ENCODE measurements around the gene FAS.

The FAS gene

GRCh38 chr10:89047397-89047796 lies 56.8 kb downstream of the FAS start:
- no peak for DNase-seq

DNA sequence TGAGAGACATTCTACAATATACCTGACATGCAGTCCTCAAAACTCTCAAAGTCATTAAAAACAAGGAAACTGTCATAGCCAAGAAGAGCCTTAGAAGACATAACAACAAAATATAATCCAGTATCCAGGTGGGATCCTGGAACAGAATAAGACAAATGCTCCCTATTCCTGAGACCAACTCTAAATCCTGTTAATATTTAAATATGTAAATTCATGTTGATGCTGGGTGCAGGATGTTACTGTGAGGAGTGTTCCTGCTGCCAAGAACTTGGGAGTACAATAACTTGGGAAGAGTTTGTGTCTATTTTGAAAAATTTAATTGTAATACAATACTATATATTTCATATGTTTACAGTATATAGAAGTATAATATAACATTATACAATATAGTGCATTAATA lies 61.0 kb downstream of the FAS start:
- DNase-seq = no peak

GRCh38 chr10:89053555-89053954 lies 63.0 kb downstream of the FAS start:
- DNase-seq = no peak

GRCh38 chr10:89055159-89055558 lies 64.6 kb downstream of the FAS start:
- no peak for DNase-seq

- no peak for DNase-seq
Measured at GRCh38 chr10:89062861-89063260, 72.3 kb downstream of the FAS start.

DNA sequence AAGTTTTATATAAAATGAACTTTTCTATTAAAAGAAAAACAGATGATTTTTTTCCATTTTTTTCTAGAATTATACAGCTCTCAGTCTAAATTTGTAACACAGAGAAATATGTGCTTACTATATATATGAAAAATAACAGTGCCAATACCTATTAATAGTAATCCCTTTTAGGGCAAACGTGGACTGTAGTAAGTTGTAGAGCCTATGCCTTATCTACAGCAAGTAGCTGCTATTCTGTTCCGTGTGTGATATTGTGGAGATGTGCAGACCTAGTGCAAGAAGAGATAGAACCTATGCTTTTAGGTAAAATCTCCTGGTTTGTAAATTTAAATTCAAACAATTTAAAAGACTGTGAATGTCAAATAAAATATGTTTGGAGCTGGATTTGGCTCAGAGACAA lies 72.9 kb downstream of the FAS start:
- no peak for DNase-seq

DNA sequence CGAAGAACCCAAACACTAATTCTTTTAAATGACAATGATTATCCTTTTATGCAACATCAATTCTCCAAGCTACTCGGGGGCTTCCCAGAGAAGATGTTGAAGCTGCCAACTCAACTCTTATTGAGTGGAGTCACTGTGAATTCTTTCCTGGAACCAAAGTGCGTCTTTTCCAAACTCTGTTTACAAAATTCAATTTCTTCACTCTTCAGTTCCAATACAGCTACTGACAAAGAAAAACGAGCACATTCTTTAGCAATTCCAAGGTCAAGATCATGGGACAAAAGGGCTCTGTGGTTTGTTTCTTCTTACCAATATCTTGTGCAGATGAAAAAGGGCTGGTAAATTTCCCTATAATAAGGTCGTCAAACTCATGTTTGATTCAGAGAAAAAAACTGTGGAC lies 74.2 kb downstream of the FAS start:
- no peak for DNase-seq
